ENCODE data around the gene SEMA3B.

Gene SEMA3B

GRCh38 chr3:50297896-50298725, 29.2 kb downstream of the SEMA3B start:
- peak overlapping the region; percentile 92 for H3K4me3 ChIP-seq (ENCODE audit: low read length)
- peak; percentile 38 for TF ChIP-seq CTCF (IDR thresholded peaks at IDR 0.05; ENCODE audit: insufficient read depth, low read depth, low read length, missing control alignments)
- DNase-seq (ENCODE audit: low read depth), result no peak

- DNase-seq (ENCODE audit: low read depth), result peak; percentile 100
Measured at GRCh38 chr3:50298836-50299637, 30.1 kb downstream of the SEMA3B start, which contains the start of the genes HYAL3 and NAA80. Gene HYAL3 (minus strand): TSS chr3:50299405. CDS start chr3:50295602, 3,803 bp downstream. Gene NAA80 (minus strand): TSS chr3:50299405. CDS start chr3:50297463, 1,942 bp downstream.

GRCh38 chr3:50299638-50299928, 30.6 kb downstream of the SEMA3B start:
- no peak for DNase-seq (ENCODE audit: low read depth)
- TF ChIP-seq CTCF (IDR thresholded peaks at IDR 0.05; ENCODE audit: insufficient read depth, low read depth, low read length, missing control alignments), result no peak
- peak overlapping the region; percentile 39 for H3K4me3 ChIP-seq (ENCODE audit: low read length)

More at GRCh38 chr3:50298836-50299637, 30.1 kb downstream of the SEMA3B start, which contains the start of the genes HYAL3 and NAA80:
- H3K4me3 ChIP-seq (ENCODE audit: low read length), result peak within 1 kb of the TSS; percentile 92
- peak; percentile 30 for TF ChIP-seq CTCF (IDR thresholded peaks at IDR 0.05; ENCODE audit: insufficient read depth, low read depth, low read length, missing control alignments)

GRCh38 chr3:50299929-50300680, 31.2 kb downstream of the SEMA3B start:
- peak overlapping the region; percentile 39 for H3K4me3 ChIP-seq (ENCODE audit: low read length)
- no peak for TF ChIP-seq CTCF (IDR thresholded peaks at IDR 0.05; ENCODE audit: insufficient read depth, low read depth, low read length, missing control alignments)
- peak; percentile 92 for DNase-seq (ENCODE audit: low read depth)

- DNase-seq (ENCODE audit: low read depth), result no peak
- no peak for TF ChIP-seq CTCF (IDR thresholded peaks at IDR 0.05; ENCODE audit: insufficient read depth, low read depth, low read length, missing control alignments)
- no peak overlapping the region for H3K4me3 ChIP-seq (ENCODE audit: low read length)
Measured at GRCh38 chr3:50300681-50301254, 31.8 kb downstream of the SEMA3B start.
